Measurements from ENCODE around the gene ETS1. TPM values are rescaled to one million over a fixed set of nuclear protein-coding genes. Genes with fewer than 3 reads are reported as not detected.

ETS1 gene
- total RNA-seq, 4 donors from 2014 or later = 72.4 to 211 (median 165) TPM

DNA sequence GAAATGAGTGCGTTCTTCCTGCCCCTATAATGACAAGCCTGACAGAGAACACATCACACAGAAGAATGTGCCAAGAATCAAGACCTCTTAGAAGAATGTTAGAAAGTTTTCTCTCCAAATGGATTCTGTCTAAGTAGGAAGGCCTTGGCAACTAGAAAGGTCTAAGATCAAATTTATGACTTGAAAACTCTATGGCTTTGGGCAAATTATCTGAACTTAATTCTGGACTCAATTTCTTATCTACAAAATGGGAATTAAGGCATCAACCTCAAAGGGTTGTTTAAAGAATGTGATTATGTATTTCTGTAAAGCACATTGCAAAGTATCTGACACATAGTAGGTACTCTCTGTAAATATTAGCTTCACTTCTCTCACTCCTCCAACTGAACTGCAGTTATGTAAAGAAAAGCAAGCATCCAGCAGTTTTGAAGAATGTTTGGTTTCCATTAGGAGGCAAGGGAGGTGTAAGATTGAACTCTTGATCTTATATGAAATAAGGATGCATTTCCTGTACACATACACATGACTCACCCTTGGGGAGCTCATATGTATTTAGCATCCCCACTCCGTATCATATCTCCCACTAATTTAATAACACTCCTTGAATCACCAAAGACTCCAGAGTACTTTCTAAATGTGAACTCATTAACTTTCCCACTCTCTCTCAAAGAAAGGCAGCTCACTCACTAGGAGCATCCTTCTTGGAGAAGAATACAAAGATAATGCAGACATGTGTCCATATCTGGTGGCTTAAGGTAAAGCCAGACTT is 77.6 kb downstream of the ETS1 start:
- ATAC-seq (ENCODE audit: low FRiP score) = no peak
- DNase-seq (ENCODE audit: low spot score) = no peak
- TF ChIP-seq, protein P1, sequence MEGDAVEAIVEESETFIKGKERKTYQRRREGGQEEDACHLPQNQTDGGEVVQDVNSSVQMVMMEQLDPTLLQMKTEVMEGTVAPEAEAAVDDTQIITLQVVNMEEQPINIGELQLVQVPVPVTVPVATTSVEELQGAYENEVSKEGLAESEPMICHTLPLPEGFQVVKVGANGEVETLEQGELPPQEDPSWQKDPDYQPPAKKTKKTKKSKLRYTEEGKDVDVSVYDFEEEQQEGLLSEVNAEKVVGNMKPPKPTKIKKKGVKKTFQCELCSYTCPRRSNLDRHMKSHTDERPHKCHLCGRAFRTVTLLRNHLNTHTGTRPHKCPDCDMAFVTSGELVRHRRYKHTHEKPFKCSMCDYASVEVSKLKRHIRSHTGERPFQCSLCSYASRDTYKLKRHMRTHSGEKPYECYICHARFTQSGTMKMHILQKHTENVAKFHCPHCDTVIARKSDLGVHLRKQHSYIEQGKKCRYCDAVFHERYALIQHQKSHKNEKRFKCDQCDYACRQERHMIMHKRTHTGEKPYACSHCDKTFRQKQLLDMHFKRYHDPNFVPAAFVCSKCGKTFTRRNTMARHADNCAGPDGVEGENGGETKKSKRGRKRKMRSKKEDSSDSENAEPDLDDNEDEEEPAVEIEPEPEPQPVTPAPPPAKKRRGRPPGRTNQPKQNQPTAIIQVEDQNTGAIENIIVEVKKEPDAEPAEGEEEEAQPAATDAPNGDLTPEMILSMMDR (IDR thresholded peaks at IDR 0.05) = no peak

DNA sequence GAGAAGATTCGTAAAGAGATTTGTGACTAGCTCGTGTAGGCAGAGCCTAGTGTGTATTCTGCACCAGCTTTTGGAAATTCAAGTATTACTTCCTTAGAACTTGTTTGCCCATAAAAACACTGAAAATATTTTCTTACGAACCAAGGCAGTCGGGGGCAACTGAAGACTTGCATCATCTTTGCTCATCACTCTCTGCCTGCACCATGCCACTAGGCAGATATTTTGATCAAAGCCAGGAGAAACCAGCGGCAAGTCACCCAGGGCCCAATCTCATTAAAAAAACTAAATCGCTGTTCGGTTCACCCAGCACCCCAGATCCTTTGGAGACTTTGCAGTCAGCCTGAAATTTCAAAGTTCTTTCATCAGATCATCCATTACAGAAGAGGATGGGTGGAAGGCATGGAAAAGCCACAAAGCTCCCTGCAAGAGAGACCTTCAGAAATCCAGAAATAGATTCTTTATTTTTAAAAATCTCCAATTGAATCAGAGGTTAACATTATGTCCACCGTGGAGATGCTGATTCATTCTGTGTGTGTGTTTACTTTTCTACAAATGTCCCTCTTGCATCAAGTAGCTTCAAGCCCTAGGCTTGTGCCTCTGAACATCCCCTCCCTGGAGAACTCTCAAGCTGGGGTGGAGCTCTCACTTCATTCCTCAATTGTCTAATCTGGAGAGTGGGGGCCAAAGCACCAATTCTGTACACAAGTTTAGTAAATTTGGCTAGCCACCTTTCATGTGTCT is 78.4 kb downstream of the ETS1 start:
- DNase-seq (ENCODE audit: low spot score) (no peak), ATAC-seq (ENCODE audit: low FRiP score) (no peak)
- TF ChIP-seq, protein P1 (IDR thresholded peaks at IDR 0.05) = no peak

DNA sequence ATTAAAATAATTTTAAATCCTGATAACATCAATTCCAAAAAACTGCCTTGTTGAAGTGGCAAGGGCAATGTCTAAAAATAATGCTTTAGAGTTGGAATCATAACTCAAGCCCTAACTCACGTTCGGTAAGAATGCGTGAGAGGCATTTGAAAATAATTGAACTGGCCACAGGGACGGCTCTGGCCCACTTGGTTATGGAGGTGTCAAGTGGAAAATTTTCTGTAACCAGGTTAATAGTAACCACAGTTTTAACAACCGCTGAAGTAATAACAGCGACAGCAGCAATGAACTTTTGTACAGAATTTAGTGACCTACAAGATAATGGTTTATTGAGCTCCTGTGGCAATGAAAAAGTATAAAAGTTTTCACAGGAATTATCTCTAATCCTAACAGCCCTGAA is 79.4 kb downstream of the ETS1 start:
- TF ChIP-seq, protein P1 (IDR thresholded peaks at IDR 0.05) = no peak
- ATAC-seq (ENCODE audit: low FRiP score) = no peak
- DNase-seq (ENCODE audit: low spot score) = no peak

DNA sequence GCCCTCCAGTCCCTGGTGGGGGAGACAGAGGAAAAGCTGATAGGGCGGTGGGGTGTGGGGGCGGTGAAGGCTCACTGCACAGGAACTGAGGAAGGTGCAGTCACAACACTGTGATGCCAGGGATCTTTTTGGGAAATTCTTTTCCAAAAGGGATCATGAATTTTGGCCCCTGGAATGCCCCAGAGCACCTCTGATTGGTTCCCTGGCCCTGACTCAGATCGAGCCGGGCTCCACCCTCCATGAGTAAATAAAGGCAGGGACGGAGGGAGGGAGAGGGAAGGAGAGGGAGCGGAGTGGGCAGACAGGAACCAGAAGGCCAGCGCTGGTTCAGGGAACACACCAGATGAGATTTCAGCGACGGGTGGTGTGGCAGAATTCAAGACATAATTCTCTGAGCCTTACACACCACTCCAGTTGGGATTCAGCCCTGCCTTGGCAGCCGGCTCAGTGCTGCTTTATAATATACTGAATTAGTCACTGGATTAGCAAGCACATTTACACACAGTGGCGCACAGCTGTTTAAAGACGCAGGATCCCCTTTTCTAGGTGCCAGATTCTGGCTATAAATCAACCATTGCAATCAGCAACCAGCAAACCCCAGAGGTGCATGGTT is 80.3 kb downstream of the ETS1 start:
- TF ChIP-seq, protein P1 (IDR thresholded peaks at IDR 0.05) = no peak
- ATAC-seq (ENCODE audit: low FRiP score) (peak; percentile 85), DNase-seq (ENCODE audit: low spot score) (peak; percentile 53)

DNA sequence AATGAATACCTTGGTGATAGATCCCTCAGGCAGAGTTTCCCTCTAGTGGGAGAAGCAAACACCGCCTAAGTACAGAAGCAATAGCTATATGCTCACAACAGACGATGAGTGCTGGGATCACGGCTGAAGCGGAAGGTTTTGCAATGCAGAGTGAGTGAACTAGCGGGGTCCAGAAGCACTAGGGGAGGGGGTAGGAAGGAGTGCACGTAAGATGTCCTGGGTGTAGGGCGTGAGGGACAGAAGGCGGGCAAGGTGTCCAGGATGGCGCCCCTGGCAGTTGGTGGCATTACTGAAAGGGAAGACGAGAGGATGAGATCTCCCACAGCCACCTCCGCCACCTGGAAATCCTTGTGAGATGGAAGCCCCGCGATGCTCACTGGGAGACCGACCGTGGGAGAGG is 81.0 kb downstream of the ETS1 start:
- ATAC-seq (ENCODE audit: low FRiP score) = no peak
- DNase-seq (ENCODE audit: low spot score) = no peak
- TF ChIP-seq, protein P1 (IDR thresholded peaks at IDR 0.05) = no peak

DNA sequence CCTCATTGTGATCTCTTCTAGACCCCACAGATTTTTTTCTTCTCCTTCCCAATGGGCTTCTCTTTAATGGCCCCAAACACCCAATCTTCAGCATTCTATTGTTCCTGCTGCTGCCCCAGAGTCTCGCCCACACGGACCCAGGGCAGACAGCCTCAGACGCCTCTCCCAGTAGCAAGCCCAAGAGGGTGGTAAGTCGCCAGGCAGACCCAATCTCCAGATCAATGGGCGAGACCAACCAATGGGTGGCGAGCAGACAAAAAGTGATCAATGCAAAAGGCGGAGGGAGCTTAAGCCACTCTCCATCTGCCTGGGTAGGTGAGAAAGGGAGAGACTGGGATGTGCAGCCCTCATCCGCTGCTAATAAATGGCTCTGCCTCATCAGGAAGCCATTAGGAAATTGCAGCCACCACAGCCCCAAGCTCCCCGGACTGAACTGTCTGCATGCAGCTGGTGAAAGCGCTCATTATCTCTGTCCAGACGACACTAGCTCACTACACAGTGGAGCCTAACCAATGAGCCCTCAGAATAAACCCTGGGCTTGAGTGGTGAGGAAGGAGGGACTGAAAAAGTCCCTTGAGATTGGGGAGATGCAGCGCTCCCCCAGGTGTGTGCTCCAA is 81.8 kb downstream of the ETS1 start:
- TF ChIP-seq, protein P1 (IDR thresholded peaks at IDR 0.05) = no peak
- ATAC-seq (ENCODE audit: low FRiP score) (no peak), DNase-seq (ENCODE audit: low spot score) (no peak)
